Sigmoid colon (tissue), 4 donors: ENCODE results near the gene DYNC1H1.

ENCODE experiments used
- EP300 ChIP-seq, 4 donors: sonication (generic); formaldehyde crosslinking; IDR thresholded peaks; one replicate each; pipeline ENCODE4 v1.6.1; 2017; ENCODE audit warnings: antibody characterized with exemption in 4 of 4
- POLR2A ChIP-seq, 2 donors: fragments of 450-650 bp; IDR thresholded peaks; one replicate each; pipeline ENCODE4 v1.6.1; 2016; ENCODE audit warnings: antibody characterized with exemption in 2 of 2, mild to moderate bottlenecking in 2 of 2, moderate library complexity in 2 of 2
- POLR2AphosphoS5 ChIP-seq, 4 donors: sonication (generic); formaldehyde crosslinking; IDR thresholded peaks; one replicate each; pipeline ENCODE4 v1.6.1; 2017; ENCODE audit warnings: antibody characterized with exemption in 4 of 4
- TF ChIP-seq, protein P1 (sequence below), 4 experiments: fragments of 450-650 bp in 3 of 4; fragments of 200-600 bp in 1 of 4; IDR thresholded peaks; one replicate each; pipeline ENCODE4 v1.5.1; 2016 to 2019; ENCODE audit warnings: antibody characterized with exemption in 4 of 4, mild to moderate bottlenecking in 3 of 4, moderate library complexity in 2 of 4

DNA sequence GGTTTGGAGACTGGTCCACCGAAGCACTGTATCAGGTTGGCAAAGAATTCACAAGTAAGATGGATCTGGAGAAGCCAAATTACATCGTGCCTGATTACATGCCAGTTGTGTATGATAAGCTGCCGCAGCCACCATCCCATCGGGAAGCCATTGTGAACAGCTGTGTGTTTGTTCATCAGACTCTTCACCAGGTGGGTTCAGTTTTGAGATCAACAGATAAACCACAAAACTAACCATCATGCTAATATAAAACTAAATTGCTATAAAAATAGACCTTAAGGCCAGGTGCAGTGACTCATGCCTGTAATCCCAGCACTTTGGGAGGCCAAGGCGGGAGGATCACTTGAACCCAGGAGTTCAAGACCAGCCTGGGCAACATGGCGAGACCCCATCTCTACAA is 63.6 kb downstream of the DYNC1H1 start:
- TF ChIP-seq, protein P1, sequence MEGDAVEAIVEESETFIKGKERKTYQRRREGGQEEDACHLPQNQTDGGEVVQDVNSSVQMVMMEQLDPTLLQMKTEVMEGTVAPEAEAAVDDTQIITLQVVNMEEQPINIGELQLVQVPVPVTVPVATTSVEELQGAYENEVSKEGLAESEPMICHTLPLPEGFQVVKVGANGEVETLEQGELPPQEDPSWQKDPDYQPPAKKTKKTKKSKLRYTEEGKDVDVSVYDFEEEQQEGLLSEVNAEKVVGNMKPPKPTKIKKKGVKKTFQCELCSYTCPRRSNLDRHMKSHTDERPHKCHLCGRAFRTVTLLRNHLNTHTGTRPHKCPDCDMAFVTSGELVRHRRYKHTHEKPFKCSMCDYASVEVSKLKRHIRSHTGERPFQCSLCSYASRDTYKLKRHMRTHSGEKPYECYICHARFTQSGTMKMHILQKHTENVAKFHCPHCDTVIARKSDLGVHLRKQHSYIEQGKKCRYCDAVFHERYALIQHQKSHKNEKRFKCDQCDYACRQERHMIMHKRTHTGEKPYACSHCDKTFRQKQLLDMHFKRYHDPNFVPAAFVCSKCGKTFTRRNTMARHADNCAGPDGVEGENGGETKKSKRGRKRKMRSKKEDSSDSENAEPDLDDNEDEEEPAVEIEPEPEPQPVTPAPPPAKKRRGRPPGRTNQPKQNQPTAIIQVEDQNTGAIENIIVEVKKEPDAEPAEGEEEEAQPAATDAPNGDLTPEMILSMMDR (IDR thresholded peaks at IDR 0.05), result no peak
- no peak for TF ChIP-seq POLR2AphosphoS5 (IDR thresholded peaks at IDR 0.05)
- no peak for TF ChIP-seq POLR2A (IDR thresholded peaks at IDR 0.05)
- TF ChIP-seq EP300 (IDR thresholded peaks at IDR 0.05), result no peak
